Sigmoid colon (tissue), 4 donors: Measurements from ENCODE around the gene SLX4.

ENCODE experiments used
- CTCF ChIP-seq, 4 experiments: fragments of 450-650 bp in 3 of 4; fragments of 200-600 bp in 1 of 4; IDR thresholded peaks; one replicate each; pipeline ENCODE4 v1.5.1; 2016 to 2019; ENCODE audit warnings: antibody characterized with exemption in 4 of 4, mild to moderate bottlenecking in 3 of 4, moderate library complexity in 2 of 4
- EP300 ChIP-seq, 4 donors: sonication (generic); formaldehyde crosslinking; IDR thresholded peaks; one replicate each; pipeline ENCODE4 v1.6.1; 2017; ENCODE audit warnings: antibody characterized with exemption in 4 of 4
- POLR2A ChIP-seq, 2 donors: fragments of 450-650 bp; IDR thresholded peaks; one replicate each; pipeline ENCODE4 v1.6.1; 2016; ENCODE audit warnings: antibody characterized with exemption in 2 of 2, mild to moderate bottlenecking in 2 of 2, moderate library complexity in 2 of 2
- POLR2AphosphoS5 ChIP-seq, 4 donors: sonication (generic); formaldehyde crosslinking; IDR thresholded peaks; one replicate each; pipeline ENCODE4 v1.6.1; 2017; ENCODE audit warnings: antibody characterized with exemption in 4 of 4

- TF ChIP-seq CTCF (IDR thresholded peaks at IDR 0.05) (no peak), POLR2AphosphoS5 (IDR thresholded peaks at IDR 0.05) (no peak), EP300 (IDR thresholded peaks at IDR 0.05) (no peak), POLR2A (IDR thresholded peaks at IDR 0.05) (no peak)
These were observed 3.8 kb downstream of the SLX4 start for GRCh38 chr16:3607634-3608033.
